ENCODE measurements around the gene SAP30. TPM values are rescaled to one million over a fixed set of nuclear protein-coding genes. Genes with fewer than 3 reads are reported as not detected.

Gene SAP30
- total and polyA plus RNA-seq, 2 experiments from 2014 or later = 9.3 to 16.5 TPM

DNA sequence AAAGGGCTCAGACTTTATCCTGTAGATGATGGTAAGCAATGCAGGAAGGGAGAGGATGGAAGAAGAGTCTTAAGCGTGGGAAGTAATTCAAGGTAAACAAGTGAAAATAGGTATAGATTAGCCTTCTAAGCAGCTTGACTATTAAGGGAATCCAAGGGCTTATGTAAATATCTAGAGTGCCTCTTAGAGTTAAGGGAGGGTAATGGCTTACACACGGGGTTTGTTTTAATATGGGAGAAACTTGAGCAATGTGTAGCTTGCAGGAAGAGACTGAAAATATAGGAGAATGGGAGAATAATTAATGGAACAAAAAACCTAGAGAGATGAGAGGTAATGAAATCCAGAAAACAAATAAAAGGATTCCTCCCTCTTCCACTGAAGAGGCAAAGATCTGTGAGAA is 12.8 kb upstream of the SAP30 start (continued):
- no peak for TF ChIP-seq ZNF462 (CRISPR knock-in tag; IDR thresholded peaks at IDR 0.05)
- no peak for TF ChIP-seq ZNF331 (CRISPR knock-in tag; IDR thresholded peaks at IDR 0.05; ENCODE audit: low read depth)
- no peak for TF ChIP-seq EZH2 (IDR thresholded peaks at IDR 0.05; ENCODE audit: low read depth, unreplicated experiment)

GRCh38 chr4:173360587-173361221 is 10.1 kb upstream of the SAP30 start:
- Histone ChIP-seq H3F3A (replicated peaks; ENCODE audit: low read depth) (no peaks in the 10 kb centered on the region), H4K20me1 (replicated peaks; ENCODE audit: insufficient read depth) (peaks cover 3% of the 10 kb centered on the region; the same call in 1 of the 2 replicates), H3K27ac (ENCODE audit: low read depth) (no peak overlapping the region), H3K27me3 (ENCODE audit: insufficient read depth) (no peaks in the 10 kb centered on the region), H3K36me3 (ENCODE audit: insufficient read depth) (no peaks in the 10 kb centered on the region), H3K4me2 (no peak overlapping the region), H3K4me3 (no peak overlapping the region), H2AFZ (no peak overlapping the region), H3K79me2 (replicated peaks; ENCODE audit: insufficient read depth) (no peaks in the 10 kb centered on the region), H3K4me1 (ENCODE audit: insufficient read depth) (no peaks in the 10 kb centered on the region), H3K9me2 (ENCODE audit: insufficient read depth) (no peaks in the 10 kb centered on the region)
- DNase-seq (ENCODE audit: low spot score) = peak; percentile 54
- Mint-ChIP-seq H3K4me3 (no peak overlapping the region), H3K36me3 (ENCODE audit: low read depth) (no peaks in the 10 kb centered on the region), H3K9me3 (no peaks in the 10 kb centered on the region), H3K27me3 (ENCODE audit: insufficient read depth, low read depth, poor library complexity) (peaks cover 4% of the 10 kb centered on the region), H3K27ac (no peak overlapping the region), H3K4me1 (peaks cover 2% of the 10 kb centered on the region; the same call in 1 of the 3 replicates)
- TF ChIP-seq, protein P1, sequence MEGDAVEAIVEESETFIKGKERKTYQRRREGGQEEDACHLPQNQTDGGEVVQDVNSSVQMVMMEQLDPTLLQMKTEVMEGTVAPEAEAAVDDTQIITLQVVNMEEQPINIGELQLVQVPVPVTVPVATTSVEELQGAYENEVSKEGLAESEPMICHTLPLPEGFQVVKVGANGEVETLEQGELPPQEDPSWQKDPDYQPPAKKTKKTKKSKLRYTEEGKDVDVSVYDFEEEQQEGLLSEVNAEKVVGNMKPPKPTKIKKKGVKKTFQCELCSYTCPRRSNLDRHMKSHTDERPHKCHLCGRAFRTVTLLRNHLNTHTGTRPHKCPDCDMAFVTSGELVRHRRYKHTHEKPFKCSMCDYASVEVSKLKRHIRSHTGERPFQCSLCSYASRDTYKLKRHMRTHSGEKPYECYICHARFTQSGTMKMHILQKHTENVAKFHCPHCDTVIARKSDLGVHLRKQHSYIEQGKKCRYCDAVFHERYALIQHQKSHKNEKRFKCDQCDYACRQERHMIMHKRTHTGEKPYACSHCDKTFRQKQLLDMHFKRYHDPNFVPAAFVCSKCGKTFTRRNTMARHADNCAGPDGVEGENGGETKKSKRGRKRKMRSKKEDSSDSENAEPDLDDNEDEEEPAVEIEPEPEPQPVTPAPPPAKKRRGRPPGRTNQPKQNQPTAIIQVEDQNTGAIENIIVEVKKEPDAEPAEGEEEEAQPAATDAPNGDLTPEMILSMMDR (conservative IDR thresholded peaks at IDR 0.05; ENCODE audit: low read depth in 2 of 2) = peak; percentile 44 to 49; a peak in 3 of 4 replicates
- TF ChIP-seq POLR2AphosphoS5 (IDR thresholded peaks at IDR 0.05; ENCODE audit: low read depth) (no peak), ZNF114 (CRISPR knock-in tag; IDR thresholded peaks at IDR 0.05) (no peak)
- peak; percentile 69 for ATAC-seq

Measured in GM23338 (cell line).